Measurements from ENCODE around the gene IDH2.

GRCh38 chr15:90090226-90090848 lies 11.9 kb downstream of the IDH2 start:
- TF ChIP-seq CTCF (IDR thresholded peaks at IDR 0.05) (no peak), USF2 (CRISPR knock-in tag; IDR thresholded peaks at IDR 0.05) (no peak), KAT7 (CRISPR knock-in tag; IDR thresholded peaks at IDR 0.05; ENCODE audit: borderline replicate concordance) (no peak), NR2C2 (CRISPR knock-in tag; IDR thresholded peaks at IDR 0.05) (no peak), SMAD4 (CRISPR knock-in tag; IDR thresholded peaks at IDR 0.05) (no peak), SP1 (CRISPR knock-in tag; conservative IDR thresholded peaks at IDR 0.05) (no peak), FOXP1 (CRISPR knock-in tag; IDR thresholded peaks at IDR 0.05; ENCODE audit: borderline replicate concordance) (no peak), ATF2 (CRISPR knock-in tag; IDR thresholded peaks at IDR 0.05; ENCODE audit: borderline replicate concordance, low read depth) (no peak)
